ENCODE results near the gene PIGS. TPM values are rescaled to one million over a fixed set of nuclear protein-coding genes. Genes with fewer than 3 reads are reported as not detected.

PIGS gene
- total RNA-seq, 4 donors from 2014 or later: 31.7 to 66.7 (median 42.5) TPM

DNA sequence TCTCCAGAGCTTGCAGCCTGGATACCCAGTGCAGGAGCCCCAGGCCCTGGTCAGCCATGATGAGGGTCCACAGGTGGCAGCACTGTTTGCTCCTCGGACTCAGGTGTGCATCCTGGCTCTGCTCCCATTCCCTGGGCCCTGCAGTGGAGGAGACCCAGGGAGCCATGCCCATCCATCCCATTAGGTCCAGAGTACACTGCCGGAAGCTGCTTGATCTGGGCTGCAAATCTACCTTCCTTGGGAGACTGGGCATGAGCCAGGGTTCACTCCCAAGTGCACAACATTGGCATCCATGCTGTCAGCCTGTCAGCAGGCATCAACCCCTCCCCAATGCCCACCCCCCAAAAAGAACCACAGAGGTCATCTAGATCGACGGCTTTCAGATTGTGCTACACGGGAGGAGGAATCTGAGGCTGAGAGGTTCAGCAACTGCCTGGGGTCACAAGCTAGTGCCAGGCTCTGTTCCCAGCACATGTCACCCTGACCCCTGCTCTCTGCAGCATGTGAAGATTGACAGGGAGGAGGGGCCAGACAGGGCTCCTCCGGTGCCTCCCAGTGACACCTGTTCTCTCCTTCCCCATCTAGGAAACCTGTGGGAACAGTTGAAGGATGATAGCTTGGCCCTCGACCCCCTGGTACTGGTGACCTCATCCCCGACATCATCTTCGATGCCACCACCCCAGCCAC lies 34.6 kb downstream of the PIGS start:
- TF ChIP-seq POLR2A (IDR thresholded peaks at IDR 0.05): no peak
- TF ChIP-seq, protein P1, sequence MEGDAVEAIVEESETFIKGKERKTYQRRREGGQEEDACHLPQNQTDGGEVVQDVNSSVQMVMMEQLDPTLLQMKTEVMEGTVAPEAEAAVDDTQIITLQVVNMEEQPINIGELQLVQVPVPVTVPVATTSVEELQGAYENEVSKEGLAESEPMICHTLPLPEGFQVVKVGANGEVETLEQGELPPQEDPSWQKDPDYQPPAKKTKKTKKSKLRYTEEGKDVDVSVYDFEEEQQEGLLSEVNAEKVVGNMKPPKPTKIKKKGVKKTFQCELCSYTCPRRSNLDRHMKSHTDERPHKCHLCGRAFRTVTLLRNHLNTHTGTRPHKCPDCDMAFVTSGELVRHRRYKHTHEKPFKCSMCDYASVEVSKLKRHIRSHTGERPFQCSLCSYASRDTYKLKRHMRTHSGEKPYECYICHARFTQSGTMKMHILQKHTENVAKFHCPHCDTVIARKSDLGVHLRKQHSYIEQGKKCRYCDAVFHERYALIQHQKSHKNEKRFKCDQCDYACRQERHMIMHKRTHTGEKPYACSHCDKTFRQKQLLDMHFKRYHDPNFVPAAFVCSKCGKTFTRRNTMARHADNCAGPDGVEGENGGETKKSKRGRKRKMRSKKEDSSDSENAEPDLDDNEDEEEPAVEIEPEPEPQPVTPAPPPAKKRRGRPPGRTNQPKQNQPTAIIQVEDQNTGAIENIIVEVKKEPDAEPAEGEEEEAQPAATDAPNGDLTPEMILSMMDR (IDR thresholded peaks at IDR 0.05): no peak
- Histone ChIP-seq H3K4me3 (no peak overlapping the region), H3K4me1 (peaks cover 12 to 47% (median 14%) of the 10 kb centered on the region in 3 donors), H3K36me3 (peaks cover 0 to 31% (median 0%) of the 10 kb centered on the region in 3 donors), H3K27ac (no peak overlapping the region), H3K27me3 (peaks cover 0 to under 1% (median 0%) of the 10 kb centered on the region in 4 donors), H3K9me3 (no peaks in the 10 kb centered on the region)
- intact Hi-C loops (cut with DNase I): no loop called here
- no peak for DNase-seq
- 0% methylated on average over 1 of the region's 9 CpGs; no CpG with 5 or more reads in 1 of the 2 donors for WGBS, 2 donors

DNA sequence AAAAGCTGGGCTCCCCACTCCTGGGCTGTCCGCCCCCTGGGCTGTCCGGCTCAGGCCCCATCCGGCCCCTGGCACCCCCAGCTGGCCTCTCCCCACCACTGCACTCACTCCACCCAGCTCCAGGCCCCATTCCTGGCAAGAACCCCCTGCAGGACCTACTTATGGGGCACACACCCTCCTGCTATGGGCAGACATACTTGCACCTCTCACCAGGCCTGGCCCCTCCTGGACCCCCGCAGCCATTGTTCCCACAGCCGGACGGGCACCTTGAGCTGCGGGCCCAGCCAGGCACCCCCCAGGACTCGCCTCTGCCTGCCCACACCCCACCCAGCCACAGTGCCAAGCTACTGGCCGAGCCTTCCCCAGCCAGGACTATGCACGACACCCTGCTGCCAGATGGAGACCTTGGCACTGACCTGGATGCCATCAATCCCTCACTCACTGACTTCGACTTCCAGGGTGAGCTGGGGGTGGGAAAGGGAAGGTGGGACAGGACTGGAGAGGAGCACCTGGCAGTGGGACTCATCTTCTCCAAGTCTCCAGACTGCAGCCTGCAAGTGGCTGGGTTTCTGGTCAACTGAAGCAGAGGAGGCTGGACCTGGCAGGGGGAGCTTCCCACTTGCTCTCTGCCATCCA lies 36.5 kb downstream of the PIGS start:
- Histone ChIP-seq H3K36me3 (peaks cover 0 to 43% (median 0%) of the 10 kb centered on the region in 3 donors), H3K27ac (no peak overlapping the region), H3K4me3 (no peak overlapping the region), H3K9me3 (no peaks in the 10 kb centered on the region), H3K4me1 (peaks cover 12 to 50% (median 14%) of the 10 kb centered on the region in 3 donors), H3K27me3 (peaks cover 0 to 6% (median 0%) of the 10 kb centered on the region in 4 donors)
- TF ChIP-seq, protein P1 (IDR thresholded peaks at IDR 0.05): no peak
- no peak for TF ChIP-seq POLR2A (IDR thresholded peaks at IDR 0.05)
- no peak for DNase-seq
- WGBS, 2 donors: 73 to 91% methylated on average over 7 to 9 of the region's 11 CpGs
- intact Hi-C loops (cut with DNase I): no loop called here

DNA sequence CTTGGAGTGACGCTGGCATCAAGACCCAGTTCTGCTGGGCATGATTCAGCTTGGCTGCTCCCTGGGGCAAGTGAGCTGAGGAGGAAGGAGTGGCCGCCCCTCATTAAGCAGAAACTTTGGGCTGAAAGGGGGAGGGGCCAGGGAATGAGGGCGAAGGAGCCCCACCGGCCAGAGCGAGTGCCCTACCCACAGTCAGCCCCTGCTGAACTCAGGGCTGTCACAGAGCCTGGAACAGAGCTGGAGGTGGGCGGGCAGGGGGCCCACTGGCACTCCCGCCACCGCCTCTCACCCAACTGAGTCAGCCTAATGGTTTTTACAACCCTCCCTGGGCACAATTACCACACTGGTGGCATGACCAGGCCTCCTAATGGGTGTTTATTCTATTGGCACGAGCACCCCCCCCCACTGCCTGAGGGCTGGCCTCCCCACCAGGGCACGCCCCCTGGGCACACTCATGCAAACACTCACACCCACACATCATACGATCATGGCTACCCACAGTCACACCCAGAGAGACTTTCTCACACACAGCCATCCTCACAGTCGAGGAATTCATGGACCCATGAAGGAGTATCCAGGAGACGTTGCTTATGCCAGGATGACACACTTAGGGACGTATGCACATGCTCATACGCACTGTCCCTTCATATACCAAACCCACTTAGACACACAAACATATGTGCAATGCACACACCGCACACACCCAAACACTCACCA lies 38.1 kb downstream of the PIGS start:
- DNase-seq: no peak
- H3K36me3 ChIP-seq: peaks cover 0 to 43% (median 0%) of the 10 kb centered on the region in 3 donors
- peak overlapping the region; percentile 61 to 84 (median 74) for H3K27ac ChIP-seq
- no peaks in the 10 kb centered on the region for H3K9me3 ChIP-seq
- TF ChIP-seq, protein P1 (IDR thresholded peaks at IDR 0.05): no peak
- TF ChIP-seq POLR2A (IDR thresholded peaks at IDR 0.05): no peak
- intact Hi-C loops (cut with DNase I): no loop called here
- H3K4me1 ChIP-seq: peaks cover 15 to 66% (median 21%) of the 10 kb centered on the region in 3 donors
- no peak overlapping the region for H3K4me3 ChIP-seq
- peaks cover 0 to 6% (median 0%) of the 10 kb centered on the region in 4 donors for H3K27me3 ChIP-seq
- whole genome bisulfite sequencing, 2 donors: 20 to 63% methylated on average over 9 to 10 of the region's 16 CpGs

DNA sequence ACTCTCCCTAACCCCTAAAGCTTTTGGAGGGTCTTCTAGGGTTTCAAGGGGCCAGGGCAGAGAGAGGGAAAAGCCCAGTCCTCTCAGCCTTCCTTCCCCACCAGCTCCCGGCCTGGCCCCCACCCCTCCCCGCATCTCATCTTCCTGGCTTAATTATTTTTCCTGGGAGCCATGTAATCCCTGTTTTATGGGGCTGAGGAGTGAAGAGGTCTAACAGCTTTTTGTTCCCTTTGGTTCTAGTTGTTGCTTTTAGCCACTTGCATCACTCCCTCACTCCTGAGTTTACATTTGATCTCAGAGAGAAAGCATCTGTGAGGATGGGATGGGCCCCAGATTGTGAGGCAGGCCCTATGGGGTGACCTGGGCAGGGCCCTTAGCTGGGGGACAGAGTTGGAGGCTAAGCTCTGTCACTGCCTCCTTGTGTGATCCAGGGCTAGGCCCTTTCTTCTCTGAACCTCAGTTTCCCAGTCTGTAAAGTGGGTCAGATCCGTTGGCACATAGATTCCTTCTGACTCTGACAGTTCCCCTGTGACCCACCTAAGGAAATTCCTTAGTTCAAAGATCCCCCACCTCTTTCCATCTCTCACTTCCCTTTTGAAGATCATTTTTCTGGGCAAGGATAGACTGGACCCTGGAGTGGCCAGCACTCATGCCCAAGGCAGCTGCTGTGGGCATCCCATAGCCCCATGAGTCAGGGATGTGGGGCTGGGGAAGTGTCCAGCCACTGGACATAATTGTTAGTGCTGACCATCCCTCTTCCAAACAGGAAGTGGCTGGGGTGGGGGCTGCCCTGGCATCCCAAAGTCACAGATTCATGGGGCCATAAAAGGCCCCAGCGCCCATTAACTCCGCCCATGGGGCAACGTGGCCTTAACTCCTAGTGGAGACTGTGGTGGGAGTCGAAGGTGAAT lies 39.0 kb downstream of the PIGS start:
- DNase-seq: no peak
- intact Hi-C loops (cut with DNase I): no loop called here
- peaks cover 0 to 35% (median 0%) of the 10 kb centered on the region in 3 donors for H3K36me3 ChIP-seq
- H3K27ac ChIP-seq: peak overlapping the region in 3 of 4 donors; percentile 72 to 84 (median 77)
- no peaks in the 10 kb centered on the region for H3K9me3 ChIP-seq
- peaks cover 0 to 6% (median 0%) of the 10 kb centered on the region in 4 donors for H3K27me3 ChIP-seq
- 52 to 55% methylated on average over 3 of the region's 7 CpGs for WGBS, 2 donors
- H3K4me3 ChIP-seq: no peak overlapping the region
- TF ChIP-seq POLR2A (IDR thresholded peaks at IDR 0.05): no peak
- TF ChIP-seq, protein P1 (IDR thresholded peaks at IDR 0.05): no peak
- H3K4me1 ChIP-seq: peaks cover 21 to 75% (median 29%) of the 10 kb centered on the region in 3 donors
